ENCODE results near the gene CDC42SE2.

Gene CDC42SE2

DNA sequence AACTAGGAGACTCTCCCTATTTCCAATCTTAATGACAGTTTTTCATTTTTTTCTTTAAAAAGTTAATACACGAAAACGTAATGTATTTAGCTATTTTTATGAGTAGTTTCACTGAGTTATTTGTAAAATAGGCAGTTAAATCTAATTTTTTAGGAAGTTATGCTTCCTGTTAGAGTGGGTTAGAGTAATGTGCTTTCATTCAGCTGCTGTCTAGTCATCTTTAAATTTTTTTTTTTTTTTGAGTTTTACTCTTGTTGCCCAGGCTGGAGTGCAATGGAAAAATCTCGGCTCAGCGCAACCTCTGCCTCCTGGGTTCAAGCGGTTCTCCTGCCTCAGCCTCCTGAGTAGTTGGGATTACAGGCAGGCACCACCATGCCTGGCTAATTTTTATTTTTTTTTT lies 34.0 kb downstream of the CDC42SE2 start:
- Histone ChIP-seq H3K4me3 (ENCODE audit: low read depth in 1 of 2, low read length in 1 of 2) (no peak overlapping the region), H3K4me1 (ENCODE audit: control insufficient read depth in 1 of 2, insufficient read depth in 1 of 2, low read depth in 1 of 2, low read length in 1 of 2) (no peaks in the 10 kb centered on the region), H3K27me3 (no peaks in the 10 kb centered on the region)

DNA sequence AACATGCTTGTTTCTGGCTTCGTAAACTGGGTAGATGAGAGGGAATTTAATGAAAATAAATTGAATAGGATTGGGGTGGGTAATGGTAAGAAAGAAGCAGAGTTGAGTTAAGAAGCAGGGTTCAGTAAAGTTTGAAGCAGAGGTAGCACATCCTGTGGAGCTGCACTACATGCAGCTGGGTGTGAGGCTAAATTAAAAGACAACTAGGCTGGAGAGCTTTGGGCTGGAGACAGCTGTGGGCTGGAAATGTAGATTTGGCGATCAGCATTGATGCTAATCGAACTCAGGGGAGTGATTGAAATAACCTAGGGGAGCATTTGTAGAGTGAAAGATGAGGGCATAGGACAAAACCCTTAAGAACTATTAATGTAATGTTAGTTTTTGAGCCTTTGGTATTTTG lies 35.6 kb downstream of the CDC42SE2 start:
- peak overlapping the region; percentile 36 for H3K27ac ChIP-seq
- H3K36me3 ChIP-seq: no peaks in the 10 kb centered on the region
- H3K27me3 ChIP-seq: no peaks in the 10 kb centered on the region
- H3K4me3 ChIP-seq (ENCODE audit: low read depth in 1 of 2, low read length in 1 of 2): no peak overlapping the region
- H3K4me1 ChIP-seq (ENCODE audit: control insufficient read depth in 1 of 2, insufficient read depth in 1 of 2, low read depth in 1 of 2, low read length in 1 of 2): peaks cover 0 to 6% of the 10 kb centered on the region in 2 experiments
- no peaks in the 10 kb centered on the region for H3K9me3 ChIP-seq
- TF ChIP-seq, protein P1, sequence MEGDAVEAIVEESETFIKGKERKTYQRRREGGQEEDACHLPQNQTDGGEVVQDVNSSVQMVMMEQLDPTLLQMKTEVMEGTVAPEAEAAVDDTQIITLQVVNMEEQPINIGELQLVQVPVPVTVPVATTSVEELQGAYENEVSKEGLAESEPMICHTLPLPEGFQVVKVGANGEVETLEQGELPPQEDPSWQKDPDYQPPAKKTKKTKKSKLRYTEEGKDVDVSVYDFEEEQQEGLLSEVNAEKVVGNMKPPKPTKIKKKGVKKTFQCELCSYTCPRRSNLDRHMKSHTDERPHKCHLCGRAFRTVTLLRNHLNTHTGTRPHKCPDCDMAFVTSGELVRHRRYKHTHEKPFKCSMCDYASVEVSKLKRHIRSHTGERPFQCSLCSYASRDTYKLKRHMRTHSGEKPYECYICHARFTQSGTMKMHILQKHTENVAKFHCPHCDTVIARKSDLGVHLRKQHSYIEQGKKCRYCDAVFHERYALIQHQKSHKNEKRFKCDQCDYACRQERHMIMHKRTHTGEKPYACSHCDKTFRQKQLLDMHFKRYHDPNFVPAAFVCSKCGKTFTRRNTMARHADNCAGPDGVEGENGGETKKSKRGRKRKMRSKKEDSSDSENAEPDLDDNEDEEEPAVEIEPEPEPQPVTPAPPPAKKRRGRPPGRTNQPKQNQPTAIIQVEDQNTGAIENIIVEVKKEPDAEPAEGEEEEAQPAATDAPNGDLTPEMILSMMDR (IDR thresholded peaks at IDR 0.05): no peak

More for the DNA sequence above, 34.0 kb downstream of the CDC42SE2 start:
- H3K9me3 ChIP-seq: no peaks in the 10 kb centered on the region
- TF ChIP-seq, protein P1 (IDR thresholded peaks at IDR 0.05): no peak
- H3K27ac ChIP-seq: peak overlapping the region; percentile 14
- H3K36me3 ChIP-seq: no peaks in the 10 kb centered on the region

DNA sequence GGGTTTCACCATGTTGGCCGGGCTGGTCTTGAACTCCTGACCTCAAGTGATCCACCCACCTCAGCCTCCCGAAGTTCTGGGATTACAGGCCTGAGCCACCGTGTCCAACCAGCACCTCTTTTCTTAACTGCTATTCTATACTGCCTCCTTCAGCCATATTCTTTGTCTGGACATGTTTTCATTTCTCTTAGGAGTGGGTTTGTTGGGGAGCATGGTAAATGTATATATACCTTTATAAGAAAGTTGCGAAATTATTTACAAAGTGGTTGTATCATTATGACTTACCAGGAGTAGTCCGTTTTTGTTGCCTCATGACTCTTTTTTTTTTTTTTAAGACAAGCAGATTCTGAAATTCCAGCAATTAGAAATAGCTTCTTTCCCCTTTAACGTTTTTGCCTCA lies 38.7 kb downstream of the CDC42SE2 start:
- Histone ChIP-seq H3K36me3 (no peaks in the 10 kb centered on the region), H3K4me1 (ENCODE audit: control insufficient read depth in 1 of 2, insufficient read depth in 1 of 2, low read depth in 1 of 2, low read length in 1 of 2) (peaks cover 7 to 20% of the 10 kb centered on the region in 2 experiments), H3K4me3 (ENCODE audit: low read depth in 1 of 2, low read length in 1 of 2) (no peak overlapping the region), H3K27me3 (no peaks in the 10 kb centered on the region), H3K27ac (peak overlapping the region; percentile 17), H3K9me3 (no peaks in the 10 kb centered on the region)
- TF ChIP-seq, protein P1 (IDR thresholded peaks at IDR 0.05): no peak

DNA sequence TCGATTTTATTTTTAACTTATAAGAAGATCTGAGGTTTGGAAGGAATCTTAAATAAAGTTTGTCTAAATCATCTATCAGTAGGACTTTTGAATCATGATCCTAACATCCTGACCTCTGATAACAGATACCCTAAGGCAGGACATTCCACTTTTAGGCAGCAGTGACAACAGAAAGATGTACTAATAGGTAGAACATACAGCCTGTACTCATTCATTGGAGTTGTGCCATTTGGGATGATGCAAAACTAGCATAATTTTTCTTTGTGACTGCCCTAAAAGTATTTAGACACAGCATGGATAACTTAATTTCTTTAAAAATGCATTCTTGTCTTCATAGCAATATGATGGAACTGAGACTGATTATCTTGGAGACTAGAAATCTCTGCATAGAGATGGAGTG lies 39.7 kb downstream of the CDC42SE2 start:
- H3K4me1 ChIP-seq (ENCODE audit: control insufficient read depth in 1 of 2, insufficient read depth in 1 of 2, low read depth in 1 of 2, low read length in 1 of 2): peaks cover 7 to 20% of the 10 kb centered on the region in 2 experiments
- TF ChIP-seq, protein P1 (IDR thresholded peaks at IDR 0.05): no peak
- H3K27ac ChIP-seq: peak overlapping the region; percentile 17

DNA sequence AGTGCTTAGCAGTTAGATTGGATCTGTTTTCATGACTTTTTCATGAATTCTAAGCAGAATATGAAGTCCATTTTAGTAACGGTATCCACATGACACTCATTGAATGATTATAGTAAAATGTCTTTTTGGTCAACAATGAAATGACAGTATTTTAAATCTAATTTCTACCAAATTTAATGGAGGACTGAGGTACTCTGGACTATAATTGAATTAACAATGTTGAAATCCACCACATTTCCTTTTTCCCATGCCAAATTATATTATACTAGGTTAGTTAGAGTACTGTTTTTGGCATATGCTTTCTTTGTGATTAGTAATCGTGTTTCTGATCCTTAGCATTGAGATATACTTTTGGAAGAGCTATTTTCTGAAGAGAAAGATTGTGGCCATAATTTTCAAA lies 40.6 kb downstream of the CDC42SE2 start:
- TF ChIP-seq, protein P1 (IDR thresholded peaks at IDR 0.05): no peak
- Histone ChIP-seq H3K36me3 (no peaks in the 10 kb centered on the region), H3K27me3 (no peaks in the 10 kb centered on the region), H3K4me3 (ENCODE audit: low read depth in 1 of 2, low read length in 1 of 2) (no peak overlapping the region), H3K9me3 (no peaks in the 10 kb centered on the region), H3K27ac (peak overlapping the region; percentile 17), H3K4me1 (ENCODE audit: control insufficient read depth in 1 of 2, insufficient read depth in 1 of 2, low read depth in 1 of 2, low read length in 1 of 2) (peaks cover 7 to 20% of the 10 kb centered on the region in 2 experiments)

More for the DNA sequence above, 39.7 kb downstream of the CDC42SE2 start:
- H3K9me3 ChIP-seq: no peaks in the 10 kb centered on the region
- no peaks in the 10 kb centered on the region for H3K36me3 ChIP-seq
- H3K4me3 ChIP-seq (ENCODE audit: low read depth in 1 of 2, low read length in 1 of 2): no peak overlapping the region
- no peaks in the 10 kb centered on the region for H3K27me3 ChIP-seq
